A549 (cell line): ENCODE data around the gene DDX1. TPM values are rescaled to one million over a fixed set of nuclear protein-coding genes. Genes with fewer than 3 reads are reported as not detected.

Experiments used
- ATAC-seq, 2 experiments: fragments of 200-7000 bp in 1 of 2; fragments of >200 bp in 1 of 2; cut with Nextera tagmentation in 1 of 2; cut with Tn5 transposase in 1 of 2; 3 replicates each; pipeline versions ENCODE4 v1.8.0 to v1.9.1; 2018 to 2020; ENCODE audit warnings: mild to moderate bottlenecking in 1 of 2, moderate library complexity in 1 of 2
- CTCF ChIA-PET: fragments of 300-600 bp; sonication (Branson Sonifier 250); formaldehyde crosslinking; extraction: SDS; loops from one replicate; lab custom pipeline; 2021; ENCODE audit warnings: antibody characterized with exemption, inconsistent platforms; lab: Yijun Ruan, JAX
- POLR2A ChIA-PET: fragments of 350-600 bp; formaldehyde crosslinking; extraction: SDS; loops from one replicate; lab custom pipeline; 2021; ENCODE audit warnings: antibody characterized with exemption, inconsistent platforms; lab: Yijun Ruan, JAX
- DNase-seq, 2 experiments: peaks; one replicate each; pipeline versions ENCODE4 v3.0.0 to v3.0.0-alpha.2; 2011 to 2016; ENCODE audit warnings: low read depth in 1 of 2, low spot score in 1 of 2
- FAIRE-seq: peaks from 2 replicates; lab custom pipeline; 2011; peaks lifted over from hg19 to GRCh38; lab: Jason Lieb, UNC
- H3K27ac ChIP-seq, 2 experiments: fragments of >200 bp; sonication (Bioruptor Twin); formaldehyde crosslinking; 3 replicates each; pipeline ENCODE4 v1.5.1; 2016 to 2017
- H3K4me1 ChIP-seq: fragments of >200 bp; sonication (Bioruptor Twin); formaldehyde crosslinking; 3 replicates; pipeline ENCODE4 v1.6.1; 2016
- H3K4me2 ChIP-seq: fragments of >200 bp; sonication (Bioruptor Twin); formaldehyde crosslinking; 3 replicates; pipeline ENCODE4 v1.6.1; 2016
- H3K4me3 ChIP-seq: fragments of >200 bp; sonication (Bioruptor Twin); formaldehyde crosslinking; 3 replicates; pipeline ENCODE4 v1.5.1; 2016
- H3K9me3 ChIP-seq: fragments of >200 bp; sonication (Bioruptor Twin); formaldehyde crosslinking; 3 replicates; pipeline ENCODE4 v1.6.1; 2016
- BHLHE40 ChIP-seq: IDR thresholded peaks from 2 replicates; pipeline ENCODE4 v1.6.1; 2012; ENCODE audit warnings: low read depth, low read length, inconsistent platforms
- CEBPB ChIP-seq, 2 experiments: fragments of >200 bp in 1 of 2; sonication (Bioruptor Twin) in 1 of 2; formaldehyde crosslinking in 1 of 2; IDR thresholded peaks; 2 replicates each; pipeline ENCODE4 v1.6.1; 2012 to 2016
- EP300 ChIP-seq, 2 experiments: fragments of >200 bp; sonication (Bioruptor Twin); formaldehyde crosslinking; IDR thresholded peaks; 2 replicates in 1 of 2; 3 replicates in 1 of 2; pipeline ENCODE4 v1.6.1; 2016 to 2017
- ESRRA ChIP-seq: fragments of 150-350 bp; IDR thresholded peaks from 2 replicates; pipeline ENCODE4 v1.6.1; 2014; ENCODE audit warnings: mild to moderate bottlenecking, low read length, borderline replicate concordance
- FOSB ChIP-seq: fragments of 250-450 bp; sonication (Bioruptor Pico); IDR thresholded peaks from 2 replicates; pipeline ENCODE4 v1.5.0; 2020; ENCODE audit warnings: mild to moderate bottlenecking, moderate library complexity
- FOXS1 ChIP-seq: fragments of 250-450 bp; sonication (Bioruptor Pico); IDR thresholded peaks from 2 replicates; pipeline ENCODE4 v1.5.0; 2020; ENCODE audit warnings: mild to moderate bottlenecking, moderate library complexity
- GATA3 ChIP-seq: IDR thresholded peaks from 2 replicates; pipeline ENCODE4 v1.6.1; 2012; ENCODE audit warnings: borderline replicate concordance
- HDAC2 ChIP-seq: fragments of 200-600 bp; sonication (generic); IDR thresholded peaks from 2 replicates; pipeline ENCODE4 v1.6.1; 2016
- HOXA7 ChIP-seq: fragments of 250-450 bp; sonication (Bioruptor Pico); IDR thresholded peaks from 2 replicates; pipeline ENCODE4 v1.5.0; 2020; ENCODE audit warnings: mild to moderate bottlenecking, moderate library complexity
- JUN ChIP-seq, 2 experiments: fragments of >200 bp; sonication (Bioruptor Twin); formaldehyde crosslinking; IDR thresholded peaks; 2 replicates in 1 of 2; 3 replicates in 1 of 2; pipeline ENCODE4 v1.6.1; 2016 to 2017
- MAZ ChIP-seq: fragments of 150-350 bp; IDR thresholded peaks from 2 replicates; pipeline ENCODE4 v1.6.1; 2014; ENCODE audit warnings: antibody characterized with exemption, low read depth, low read length, borderline replicate concordance
- NFE2L2 ChIP-seq: fragments of 150-350 bp; conservative IDR thresholded peaks from 2 replicates; pipeline ENCODE4 v1.6.1; 2014; ENCODE audit warnings: low read length
- PHF8 ChIP-seq: fragments of 200-600 bp; sonication (generic); IDR thresholded peaks from 2 replicates; pipeline ENCODE4 v1.6.1; 2016; ENCODE audit warnings: low read depth, mild to moderate bottlenecking, antibody characterized with exemption, moderate library complexity, borderline replicate concordance
- POLR2A ChIP-seq: IDR thresholded peaks from 2 replicates; pipeline ENCODE4 v1.6.1; 2012; ENCODE audit warnings: mild to moderate bottlenecking, low read length
- RAD21 ChIP-seq, 2 experiments: fragments of >200 bp in 1 of 2; sonication (Bioruptor Twin) in 1 of 2; formaldehyde crosslinking in 1 of 2; IDR thresholded peaks in 1 of 2; conservative IDR thresholded peaks in 1 of 2; 2 replicates in 1 of 2; 3 replicates in 1 of 2; pipeline ENCODE4 v1.6.1; 2012 to 2018; ENCODE audit warnings: inconsistent platforms in 1 of 2
- RFX5 ChIP-seq: fragments of 450-650 bp; IDR thresholded peaks from 2 replicates; pipeline ENCODE4 v1.7.1; 2014; ENCODE audit warnings: antibody characterized with exemption, mild to moderate bottlenecking, moderate library complexity
- SMC3 ChIP-seq: fragments of >200 bp; sonication (Bioruptor Twin); formaldehyde crosslinking; IDR thresholded peaks from 3 replicates; pipeline ENCODE4 v1.6.1; 2018; ENCODE audit warnings: inconsistent platforms
- SREBF2 ChIP-seq: fragments of 450-650 bp; IDR thresholded peaks from 2 replicates; pipeline ENCODE4 v1.6.1; 2014; ENCODE audit warnings: mild to moderate bottlenecking, moderate library complexity
- ZC3H11A ChIP-seq: fragments of 450-650 bp; IDR thresholded peaks from 2 replicates; pipeline ENCODE4 v1.6.1; 2014; ENCODE audit warnings: antibody characterized with exemption, mild to moderate bottlenecking
- ZSCAN20 ChIP-seq: fragments of 250-450 bp; sonication (Bioruptor Pico); IDR thresholded peaks from 2 replicates; pipeline ENCODE4 v1.8.0; 2022; ENCODE audit warnings: mild to moderate bottlenecking, moderate library complexity
- WGBS: methylation state at CpG from one replicate; pipeline ENCODE4 v1.1.6; 2017; ENCODE audit errors: missing lambda C conversion rate; 5-methylcytosine and 5-hydroxymethylcytosine counted together
- polyA plus RNA-seq, 4 experiments: library from polyadenylated mRNA; depleted of rRNA in 3 of 4; stranded (reverse); fragments of >200 nt; fragmentation: RNase III in 1 of 4; extraction: RNeasy Plus Mini Kit Qiagen cat#74134 plus additional on column Dnase treatment in 1 of 4; gene quantifications; 2 replicates in 3 of 4; 3 replicates in 1 of 4; pipeline ENCODE4 v1.2.3, GENCODE V29; 2011 to 2017
- TF ChIP-seq, protein P1 (sequence below): IDR thresholded peaks from 2 replicates; pipeline ENCODE4 v1.6.1; 2012; ENCODE audit warnings: low read depth, borderline replicate concordance
- TF ChIP-seq, protein P2 (sequence below): fragments of >200 bp; sonication (Bioruptor Twin); formaldehyde crosslinking; IDR thresholded peaks from 2 replicates; pipeline ENCODE4 v1.6.1; 2016
- TF ChIP-seq, protein P3 (sequence below): fragments of 200-600 bp; sonication (generic); IDR thresholded peaks from 2 replicates; pipeline ENCODE4 v1.6.1; 2016; ENCODE audit warnings: antibody characterized with exemption, mild to moderate bottlenecking, moderate library complexity
- TF ChIP-seq, protein P4 (sequence below): fragments of >200 bp; sonication (Bioruptor Twin); formaldehyde crosslinking; IDR thresholded peaks from 3 replicates; pipeline ENCODE4 v1.6.1; 2016
- TF ChIP-seq, protein P5 (sequence below): fragments of 250-450 bp; sonication (Bioruptor Pico); IDR thresholded peaks from 2 replicates; pipeline ENCODE4 v1.5.0; 2021; ENCODE audit warnings: mild to moderate bottlenecking, moderate library complexity, borderline replicate concordance
- TF ChIP-seq, protein P6 (sequence below): fragments of 250-450 bp; sonication (Bioruptor Pico); IDR thresholded peaks from 2 replicates; pipeline ENCODE4 v1.5.0; 2020; ENCODE audit warnings: low read depth, mild to moderate bottlenecking, moderate library complexity

The DDX1 gene
- polyA plus RNA-seq, 2 of the 4 experiments (the other 2 are of a cell fraction): 157 to 214 TPM

DNA sequence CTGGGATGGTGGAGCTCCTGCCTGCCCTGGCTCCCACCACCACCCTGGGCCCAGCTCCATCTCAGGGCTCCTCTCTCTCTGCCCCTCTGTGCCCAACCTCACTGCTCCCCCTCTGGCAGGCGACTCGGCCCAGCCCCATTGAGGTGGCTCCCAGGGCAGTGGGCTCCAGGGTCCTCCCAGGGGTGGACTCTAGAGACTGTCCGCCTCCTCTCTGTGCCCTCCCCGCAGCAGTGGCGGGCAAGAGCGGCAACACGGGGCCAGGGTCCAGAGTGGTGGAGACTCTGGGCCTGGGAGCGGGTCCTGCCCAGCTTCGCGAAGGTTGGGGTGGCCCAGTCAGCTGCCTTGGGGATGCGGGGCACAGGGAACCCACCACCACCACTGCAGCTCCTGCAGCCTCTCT is 27.4 kb downstream of the DDX1 start:
- 93% methylated on average over 10 of the region's 11 CpGs for WGBS
- POLR2A ChIA-PET: no interaction called here
- no peak for TF ChIP-seq POLR2A
- TF ChIP-seq, protein P1, sequence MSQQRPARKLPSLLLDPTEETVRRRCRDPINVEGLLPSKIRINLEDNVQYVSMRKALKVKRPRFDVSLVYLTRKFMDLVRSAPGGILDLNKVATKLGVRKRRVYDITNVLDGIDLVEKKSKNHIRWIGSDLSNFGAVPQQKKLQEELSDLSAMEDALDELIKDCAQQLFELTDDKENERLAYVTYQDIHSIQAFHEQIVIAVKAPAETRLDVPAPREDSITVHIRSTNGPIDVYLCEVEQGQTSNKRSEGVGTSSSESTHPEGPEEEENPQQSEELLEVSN: no peak
- no peak for TF ChIP-seq FOSB
- TF ChIP-seq, protein P2, sequence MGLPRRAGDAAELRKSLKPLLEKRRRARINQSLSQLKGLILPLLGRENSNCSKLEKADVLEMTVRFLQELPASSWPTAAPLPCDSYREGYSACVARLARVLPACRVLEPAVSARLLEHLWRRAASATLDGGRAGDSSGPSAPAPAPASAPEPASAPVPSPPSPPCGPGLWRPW: no peak
- no peak for TF ChIP-seq BHLHE40
- no peak for TF ChIP-seq FOXS1 (CRISPR knock-in tag)
- no peak for TF ChIP-seq ZSCAN20 (CRISPR knock-in tag)
- no peak for TF ChIP-seq NFE2L2
- TF ChIP-seq ZC3H11A: no peak
- TF ChIP-seq SMC3: no peak
- DNase-seq: no peak
- no peak overlapping the region for H3K27ac ChIP-seq
- peak; percentile 46 to 47; a peak in 3 of 6 replicates for ATAC-seq
- CTCF ChIA-PET: interaction anchor here (2.8 kb wide), 1 partner anchor 18 kb away, joined by 15 read pairs; no protein-coding TSS in a partner anchor
- H3K4me1 ChIP-seq: no peaks in the 10 kb centered on the region
- no peak overlapping the region for H3K4me2 ChIP-seq
- no peaks in the 10 kb centered on the region for H3K9me3 ChIP-seq
- H3K4me3 ChIP-seq: no peak overlapping the region
- no peak for FAIRE-seq

DNA sequence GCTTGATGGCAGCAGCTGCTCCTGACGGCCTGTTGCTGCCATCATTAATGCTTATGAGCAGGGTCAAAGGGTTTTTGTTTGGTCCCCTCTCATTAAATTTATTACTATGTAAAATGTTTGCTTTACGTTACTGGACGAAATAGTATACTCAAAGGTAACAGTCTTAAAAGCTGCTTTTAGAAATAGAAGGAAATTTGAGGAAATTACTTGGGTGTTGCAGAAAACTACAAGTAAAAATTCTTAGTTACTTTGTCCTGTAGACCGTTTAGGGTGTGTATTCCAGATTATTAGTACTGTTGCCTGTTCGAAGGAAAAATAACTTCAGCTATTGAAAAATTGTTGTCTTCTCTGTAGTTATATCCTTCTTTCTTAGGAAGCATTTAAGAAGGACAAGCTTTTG is 27.8 kb downstream of the DDX1 start:
- H3K9me3 ChIP-seq: no peaks in the 10 kb centered on the region
- DNase-seq (no peak), FAIRE-seq (no peak), ATAC-seq (no peak)
- H3K4me2 ChIP-seq: no peak overlapping the region
- WGBS: 73% methylated on average over 5 of the region's 5 CpGs
- H3K4me1 ChIP-seq: no peaks in the 10 kb centered on the region
- H3K4me3 ChIP-seq: no peak overlapping the region
- ChIA-PET POLR2A (no interaction called here), CTCF (interaction anchor here (0.6 to 2.8 kb wide), 2 partner anchors 18 to 19 kb away, joined by 3 to 15 read pairs; no protein-coding TSS in a partner anchor)
- TF ChIP-seq GATA3: no peak
- no peak for TF ChIP-seq BHLHE40
- no peak for TF ChIP-seq RAD21 (conservative IDR thresholded peaks at IDR 0.05 in 1 of 2, IDR thresholded peaks at IDR 0.05 in 1 of 2)
- TF ChIP-seq NFE2L2: no peak
- no peak for TF ChIP-seq SMC3
- TF ChIP-seq CEBPB (IDR thresholded peaks at IDR 0.05): no peak
- TF ChIP-seq, protein P3, sequence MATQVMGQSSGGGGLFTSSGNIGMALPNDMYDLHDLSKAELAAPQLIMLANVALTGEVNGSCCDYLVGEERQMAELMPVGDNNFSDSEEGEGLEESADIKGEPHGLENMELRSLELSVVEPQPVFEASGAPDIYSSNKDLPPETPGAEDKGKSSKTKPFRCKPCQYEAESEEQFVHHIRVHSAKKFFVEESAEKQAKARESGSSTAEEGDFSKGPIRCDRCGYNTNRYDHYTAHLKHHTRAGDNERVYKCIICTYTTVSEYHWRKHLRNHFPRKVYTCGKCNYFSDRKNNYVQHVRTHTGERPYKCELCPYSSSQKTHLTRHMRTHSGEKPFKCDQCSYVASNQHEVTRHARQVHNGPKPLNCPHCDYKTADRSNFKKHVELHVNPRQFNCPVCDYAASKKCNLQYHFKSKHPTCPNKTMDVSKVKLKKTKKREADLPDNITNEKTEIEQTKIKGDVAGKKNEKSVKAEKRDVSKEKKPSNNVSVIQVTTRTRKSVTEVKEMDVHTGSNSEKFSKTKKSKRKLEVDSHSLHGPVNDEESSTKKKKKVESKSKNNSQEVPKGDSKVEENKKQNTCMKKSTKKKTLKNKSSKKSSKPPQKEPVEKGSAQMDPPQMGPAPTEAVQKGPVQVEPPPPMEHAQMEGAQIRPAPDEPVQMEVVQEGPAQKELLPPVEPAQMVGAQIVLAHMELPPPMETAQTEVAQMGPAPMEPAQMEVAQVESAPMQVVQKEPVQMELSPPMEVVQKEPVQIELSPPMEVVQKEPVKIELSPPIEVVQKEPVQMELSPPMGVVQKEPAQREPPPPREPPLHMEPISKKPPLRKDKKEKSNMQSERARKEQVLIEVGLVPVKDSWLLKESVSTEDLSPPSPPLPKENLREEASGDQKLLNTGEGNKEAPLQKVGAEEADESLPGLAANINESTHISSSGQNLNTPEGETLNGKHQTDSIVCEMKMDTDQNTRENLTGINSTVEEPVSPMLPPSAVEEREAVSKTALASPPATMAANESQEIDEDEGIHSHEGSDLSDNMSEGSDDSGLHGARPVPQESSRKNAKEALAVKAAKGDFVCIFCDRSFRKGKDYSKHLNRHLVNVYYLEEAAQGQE: no peak
- no peak for TF ChIP-seq ESRRA
- TF ChIP-seq FOXS1 (CRISPR knock-in tag): no peak
- TF ChIP-seq, protein P4, sequence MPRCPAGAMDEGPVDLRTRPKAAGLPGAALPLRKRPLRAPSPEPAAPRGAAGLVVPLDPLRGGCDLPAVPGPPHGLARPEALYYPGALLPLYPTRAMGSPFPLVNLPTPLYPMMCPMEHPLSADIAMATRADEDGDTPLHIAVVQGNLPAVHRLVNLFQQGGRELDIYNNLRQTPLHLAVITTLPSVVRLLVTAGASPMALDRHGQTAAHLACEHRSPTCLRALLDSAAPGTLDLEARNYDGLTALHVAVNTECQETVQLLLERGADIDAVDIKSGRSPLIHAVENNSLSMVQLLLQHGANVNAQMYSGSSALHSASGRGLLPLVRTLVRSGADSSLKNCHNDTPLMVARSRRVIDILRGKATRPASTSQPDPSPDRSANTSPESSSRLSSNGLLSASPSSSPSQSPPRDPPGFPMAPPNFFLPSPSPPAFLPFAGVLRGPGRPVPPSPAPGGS: no peak
- no peak overlapping the region for H3K27ac ChIP-seq

DNA sequence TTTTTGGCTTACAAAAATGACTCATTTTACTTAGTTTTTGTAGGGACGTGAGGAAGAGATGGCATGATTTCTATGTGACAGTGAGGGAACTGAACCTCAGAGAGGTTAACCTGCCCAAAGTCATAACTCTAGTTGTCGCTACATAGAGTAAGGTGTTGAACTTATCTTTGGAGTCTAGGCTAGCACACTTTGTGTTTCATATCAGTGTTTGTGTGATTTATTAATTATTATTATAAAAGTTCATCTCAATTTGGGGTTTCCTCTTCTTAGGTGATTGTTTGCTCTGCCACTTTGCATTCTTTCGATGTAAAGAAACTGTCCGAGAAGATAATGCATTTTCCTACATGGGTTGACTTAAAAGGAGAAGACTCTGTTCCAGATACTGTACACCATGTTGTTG is 28.3 kb downstream of the DDX1 start:
- H3K4me3 ChIP-seq: no peak overlapping the region
- ATAC-seq (no peak), FAIRE-seq (no peak), DNase-seq (no peak)
- H3K9me3 ChIP-seq: no peaks in the 10 kb centered on the region
- H3K4me1 ChIP-seq: no peaks in the 10 kb centered on the region
- ChIA-PET POLR2A (no interaction called here), CTCF (interaction anchor here (0.6 to 2.8 kb wide), 3 partner anchors 10 to 20 kb away, joined by 3 to 15 read pairs (median 4); no protein-coding TSS in a partner anchor)
- H3K27ac ChIP-seq: no peak overlapping the region
- H3K4me2 ChIP-seq: no peak overlapping the region
- WGBS: 96% methylated on average over 4 of the region's 4 CpGs
- TF ChIP-seq RFX5 (no peak), HDAC2 (no peak), ESRRA (no peak), MAZ (no peak), EP300 (IDR thresholded peaks at IDR 0.05) (no peak), JUN (IDR thresholded peaks at IDR 0.05) (no peak), GATA3 (no peak), PHF8 (no peak), SREBF2 (no peak), RAD21 (conservative IDR thresholded peaks at IDR 0.05 in 1 of 2, IDR thresholded peaks at IDR 0.05 in 1 of 2) (no peak), HOXA7 (CRISPR knock-in tag) (no peak)
- TF ChIP-seq, protein P5, sequence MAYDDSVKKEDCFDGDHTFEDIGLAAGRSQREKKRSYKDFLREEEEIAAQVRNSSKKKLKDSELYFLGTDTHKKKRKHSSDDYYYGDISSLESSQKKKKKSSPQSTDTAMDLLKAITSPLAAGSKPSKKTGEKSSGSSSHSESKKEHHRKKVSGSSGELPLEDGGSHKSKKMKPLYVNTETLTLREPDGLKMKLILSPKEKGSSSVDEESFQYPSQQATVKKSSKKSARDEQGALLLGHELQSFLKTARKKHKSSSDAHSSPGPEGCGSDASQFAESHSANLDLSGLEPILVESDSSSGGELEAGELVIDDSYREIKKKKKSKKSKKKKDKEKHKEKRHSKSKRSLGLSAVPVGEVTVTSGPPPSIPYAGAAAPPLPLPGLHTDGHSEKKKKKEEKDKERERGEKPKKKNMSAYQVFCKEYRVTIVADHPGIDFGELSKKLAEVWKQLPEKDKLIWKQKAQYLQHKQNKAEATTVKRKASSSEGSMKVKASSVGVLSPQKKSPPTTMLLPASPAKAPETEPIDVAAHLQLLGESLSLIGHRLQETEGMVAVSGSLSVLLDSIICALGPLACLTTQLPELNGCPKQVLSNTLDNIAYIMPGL (CRISPR knock-in tag): no peak
- TF ChIP-seq, protein P6, sequence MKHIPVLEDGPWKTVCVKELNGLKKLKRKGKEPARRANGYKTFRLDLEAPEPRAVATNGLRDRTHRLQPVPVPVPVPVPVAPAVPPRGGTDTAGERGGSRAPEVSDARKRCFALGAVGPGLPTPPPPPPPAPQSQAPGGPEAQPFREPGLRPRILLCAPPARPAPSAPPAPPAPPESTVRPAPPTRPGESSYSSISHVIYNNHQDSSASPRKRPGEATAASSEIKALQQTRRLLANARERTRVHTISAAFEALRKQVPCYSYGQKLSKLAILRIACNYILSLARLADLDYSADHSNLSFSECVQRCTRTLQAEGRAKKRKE (CRISPR knock-in tag): no peak
